Stimulated activated CD4-positive, alpha-beta T cell treated with anti-CD3 and anti-CD28 coated beads, Interleukin-4, amount 100 ng/mL, for 24 hours (primary cell): ENCODE results near the gene MST1.
"Not testable (repeated sequence)": the region's sequence is repeated elsewhere in the genome, so short reads cannot be mapped to it uniquely, and the experiment has no call there.

Experiments used
- DNase-seq: peaks from one replicate; pipeline ENCODE4 v3.0.0-alpha.2; 2020

The MST1 gene

DNA sequence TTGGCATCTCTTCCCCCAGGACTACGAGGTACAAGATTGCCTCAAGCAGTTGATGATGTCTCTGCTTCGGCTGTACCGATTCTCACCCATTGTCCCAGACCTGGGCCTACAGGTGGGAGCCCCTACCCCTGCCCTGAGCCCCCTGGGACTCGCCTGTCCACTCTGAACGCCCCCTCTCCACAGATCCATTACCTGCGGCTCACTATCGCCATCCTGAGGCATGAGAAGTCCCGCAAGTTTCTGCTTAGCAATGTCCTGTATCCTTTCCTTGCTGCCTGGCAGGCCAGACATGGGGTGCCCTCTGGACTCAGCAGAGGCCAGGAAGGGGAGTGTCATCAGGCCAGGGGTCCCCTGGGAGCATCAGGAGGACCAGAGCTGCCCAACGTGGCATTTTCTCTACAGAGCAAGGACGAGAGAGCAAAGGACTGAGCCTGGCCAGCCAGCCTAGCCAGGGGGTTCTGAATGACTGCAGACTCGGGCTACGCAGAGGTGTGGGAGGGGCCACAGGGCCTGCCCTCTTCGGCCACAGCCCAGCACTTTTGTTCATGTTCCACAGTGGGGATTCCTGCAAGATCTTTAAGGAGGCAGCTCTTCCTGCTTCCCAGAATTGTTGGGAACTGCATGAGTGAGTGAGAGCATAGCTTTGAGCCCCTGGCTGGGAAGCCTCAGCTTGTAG, 11.3 kb upstream of the MST1 start:
- no peak for DNase-seq

DNA sequence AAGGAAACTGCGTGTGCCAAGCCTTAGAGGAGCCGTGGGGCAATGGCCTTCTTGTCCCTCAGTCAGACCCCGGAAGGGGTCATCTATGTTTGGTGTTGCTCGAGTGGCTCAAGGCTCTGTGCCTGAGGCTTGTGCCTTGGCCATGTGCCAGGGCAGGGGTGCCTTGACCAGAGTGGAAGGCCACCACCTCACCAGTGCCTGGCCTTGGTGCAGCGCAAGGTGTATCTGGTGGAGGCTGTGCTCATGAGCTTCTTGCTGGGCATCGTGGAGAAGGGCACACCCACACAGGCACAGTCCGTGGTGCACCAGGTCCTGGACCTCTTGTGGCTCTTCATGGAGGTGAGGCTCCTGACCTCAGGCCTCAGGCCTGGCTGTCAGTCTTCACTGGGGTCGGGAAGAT, 10.7 kb upstream of the MST1 start:
- DNase-seq, result no peak

DNA sequence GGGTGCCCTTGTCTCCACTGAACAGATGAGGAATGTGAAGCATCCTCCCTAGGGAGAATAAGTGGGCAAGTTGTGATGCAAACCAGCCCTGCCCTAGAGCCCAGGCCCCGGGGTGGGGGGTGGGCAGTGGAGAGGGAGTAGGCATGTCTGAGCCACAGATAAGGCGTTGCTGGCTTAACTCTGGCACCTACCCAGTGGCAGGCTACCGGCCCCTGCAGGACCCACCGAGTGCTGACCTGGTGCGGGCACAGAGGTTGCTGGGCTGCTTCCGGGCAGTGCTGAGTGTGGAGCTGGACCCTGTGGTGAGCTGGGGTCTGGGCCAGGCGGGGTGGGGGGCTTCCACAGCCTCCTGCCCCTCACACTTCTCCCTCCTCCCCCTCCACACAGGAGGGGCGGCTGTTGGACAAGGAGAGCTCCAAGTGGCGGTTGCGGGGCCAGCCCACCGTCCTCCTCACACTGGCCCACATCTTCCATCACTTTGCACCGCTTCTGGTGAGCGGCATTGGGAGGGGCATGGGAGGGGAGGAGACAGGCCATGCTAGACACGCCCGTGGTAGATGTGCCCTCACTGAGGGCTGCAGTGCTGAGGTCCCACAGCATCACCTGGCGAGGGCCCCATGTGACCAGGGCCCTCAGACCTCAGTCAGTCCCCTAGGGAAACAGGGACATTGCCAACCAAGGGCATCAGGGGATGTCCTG, 10.2 kb upstream of the MST1 start:
- no peak for DNase-seq

DNA sequence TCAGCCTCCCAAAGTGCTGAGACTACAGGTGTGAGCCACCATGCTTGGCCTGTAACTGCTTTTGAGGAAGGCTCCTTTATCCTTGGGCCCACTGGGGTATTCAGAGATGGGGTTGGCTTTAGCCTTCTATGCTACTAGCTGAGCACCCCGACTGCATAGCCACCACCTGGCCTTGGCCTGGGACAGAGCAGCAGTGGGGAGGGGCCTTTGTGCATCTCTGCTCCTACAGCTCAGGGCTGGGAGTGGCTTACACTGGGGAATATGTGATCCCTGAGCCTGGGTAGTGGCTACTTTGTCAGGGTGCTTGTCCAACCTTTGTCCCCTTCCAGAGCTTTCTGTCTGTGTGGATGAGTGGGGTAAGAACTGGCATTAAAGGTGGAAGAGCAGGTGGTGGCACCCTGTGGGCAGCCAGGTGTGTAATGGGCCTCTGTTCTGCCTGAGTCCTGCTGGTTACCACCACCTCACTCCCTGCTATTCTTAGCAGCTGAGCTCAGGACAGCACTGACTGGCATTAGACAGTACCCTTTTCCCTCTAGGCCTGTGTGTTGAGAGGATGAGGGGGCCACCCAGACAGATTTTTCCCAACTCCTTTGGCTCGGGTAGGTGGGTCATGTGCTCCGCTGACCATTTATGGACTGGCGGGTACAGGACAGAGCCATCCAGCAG, 6.2 kb upstream of the MST1 start:
- not testable (repeated sequence) for DNase-seq

DNA sequence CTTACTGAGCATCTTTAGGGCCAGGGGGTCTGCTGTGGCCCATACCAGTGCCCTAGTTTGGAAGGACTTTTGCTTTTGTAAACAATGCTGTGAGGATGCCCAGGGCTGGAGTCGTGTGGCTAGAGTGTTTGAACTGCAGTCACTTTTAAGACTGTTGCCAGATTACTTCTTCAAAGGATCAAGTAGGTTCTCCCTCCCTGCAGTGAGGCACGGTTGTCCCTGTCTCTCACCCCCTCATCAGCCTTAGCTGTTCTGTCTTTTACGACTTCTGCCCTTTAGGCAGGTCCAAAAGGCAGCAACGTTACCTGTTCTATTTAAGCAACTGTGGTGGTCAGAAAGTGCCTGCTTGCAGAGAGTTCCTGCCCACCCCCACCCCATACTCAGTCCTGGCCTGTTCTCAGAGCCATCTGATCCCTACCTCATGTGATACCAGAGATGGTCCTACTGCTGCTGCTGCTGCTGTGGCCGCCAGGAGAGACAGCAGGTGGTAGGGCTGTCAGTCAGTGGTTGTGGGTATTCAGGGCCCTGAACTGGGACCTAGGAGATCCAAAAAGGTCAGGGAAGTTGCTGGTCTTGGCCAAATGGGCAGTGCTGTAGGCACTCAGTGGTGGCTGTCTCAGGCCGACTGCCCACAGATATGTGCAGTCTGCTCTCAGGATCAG, 5.3 kb upstream of the MST1 start:
- not testable (repeated sequence) for DNase-seq

DNA sequence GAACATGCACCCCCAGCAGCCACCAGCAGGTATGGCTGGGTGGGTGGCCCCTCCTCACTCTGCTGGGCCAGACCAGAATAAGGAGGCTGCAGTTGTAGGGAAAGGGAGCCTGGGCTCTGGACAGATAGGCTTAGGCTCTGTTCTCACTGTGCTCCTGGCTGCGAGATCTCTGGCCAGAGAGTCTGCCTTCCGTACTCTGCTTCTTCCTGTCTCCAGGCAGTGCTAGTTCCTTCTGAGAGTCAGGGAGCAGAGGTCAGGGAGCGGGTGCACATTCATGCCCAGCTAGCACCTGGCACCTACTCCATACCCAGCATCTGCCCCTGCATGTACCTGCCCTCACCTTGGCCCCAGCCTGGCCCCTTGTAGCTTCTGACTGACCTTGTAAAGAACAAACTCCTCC, 2.2 kb upstream of the MST1 start:
- DNase-seq, result not testable (repeated sequence)

DNA sequence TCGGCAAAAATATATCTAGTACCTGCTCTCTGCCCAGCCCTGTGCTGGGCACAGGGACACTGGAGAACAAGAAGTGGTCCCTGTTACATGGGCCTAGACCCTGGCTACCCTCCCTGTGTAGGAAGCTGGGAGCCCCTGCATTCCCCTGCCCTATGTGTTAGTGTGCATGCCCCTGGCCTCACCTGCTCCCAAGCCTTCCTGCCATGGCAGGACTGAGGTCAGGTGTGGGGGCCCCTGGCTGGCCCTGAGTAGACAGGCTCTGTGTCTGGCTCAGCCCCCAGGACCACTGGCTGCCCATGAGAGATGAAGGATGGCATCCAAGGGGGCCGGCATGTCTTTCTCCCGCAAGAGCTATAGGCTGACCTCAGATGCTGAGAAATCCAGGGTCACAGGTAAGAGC, 1.6 kb upstream of the MST1 start:
- DNase-seq, result not testable (repeated sequence)

DNA sequence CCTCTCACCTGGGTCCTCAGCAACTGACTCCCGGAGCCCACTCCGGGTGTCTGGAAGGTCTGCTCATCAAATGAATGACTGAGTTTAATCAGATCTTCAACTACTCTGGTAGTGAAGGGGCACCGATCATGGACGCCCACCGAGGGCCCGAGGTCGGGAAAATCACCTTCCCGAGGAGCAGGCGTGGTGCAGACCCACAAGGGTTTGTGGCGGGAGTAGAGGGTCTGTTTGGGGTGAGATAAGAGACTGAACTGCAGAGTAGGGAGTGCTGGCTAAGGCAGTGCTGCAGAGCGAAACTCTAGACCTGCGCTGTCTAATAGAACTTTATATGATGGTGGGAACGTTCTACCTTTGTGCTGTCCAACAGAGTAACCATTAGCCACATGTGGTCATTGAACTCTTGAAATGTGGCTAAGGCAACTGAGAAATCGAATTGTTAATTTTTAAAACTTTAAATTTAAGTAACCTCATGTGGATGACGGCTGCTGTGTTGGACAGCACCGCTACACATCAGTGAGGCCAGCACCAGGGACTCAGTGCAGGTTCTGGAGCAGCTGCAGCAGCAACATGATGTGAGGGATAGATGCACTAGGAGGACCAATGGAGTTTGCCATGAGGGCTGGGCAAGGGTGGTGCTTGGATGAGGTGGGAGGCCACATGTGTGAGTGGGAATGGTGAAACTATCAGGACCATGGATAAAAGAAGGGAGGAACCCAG, 792 bp upstream of the MST1 start:
- not testable (repeated sequence) for DNase-seq

DNA sequence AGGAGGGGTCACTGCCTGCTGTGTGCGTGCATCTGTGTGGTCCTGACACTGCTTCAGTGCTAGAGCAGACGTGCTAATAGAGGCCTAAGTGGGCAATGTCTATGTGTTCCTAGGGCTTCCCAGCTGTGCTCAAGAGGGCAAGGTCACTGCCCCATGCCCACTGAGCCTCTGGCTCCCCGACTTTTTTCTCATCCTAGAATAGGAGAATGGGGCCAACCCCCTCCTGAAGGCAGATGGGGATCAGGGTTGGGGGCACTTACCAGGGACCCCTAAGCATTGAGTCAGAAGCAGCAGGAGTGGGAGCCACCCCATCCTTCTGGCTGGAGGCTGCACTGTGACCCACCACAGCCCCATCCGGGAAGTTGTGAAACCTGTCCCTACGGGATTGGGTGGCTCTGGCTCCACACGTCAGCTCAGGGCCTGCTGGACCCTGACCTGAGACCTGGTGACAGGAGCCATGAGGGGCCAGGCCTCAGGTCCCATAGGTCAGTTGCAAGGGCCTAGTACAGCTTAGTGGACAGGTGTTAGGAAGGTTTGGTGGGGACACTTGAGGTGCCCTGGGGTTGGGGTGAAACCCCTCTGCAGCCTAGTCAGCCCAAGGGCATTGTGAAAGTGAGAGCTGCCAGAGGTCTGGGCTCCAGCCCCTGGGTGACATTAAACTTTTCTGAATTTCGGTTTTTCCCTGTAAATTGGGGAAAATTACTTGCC, 782 bp downstream of the MST1 start:
- not testable (repeated sequence) for DNase-seq

DNA sequence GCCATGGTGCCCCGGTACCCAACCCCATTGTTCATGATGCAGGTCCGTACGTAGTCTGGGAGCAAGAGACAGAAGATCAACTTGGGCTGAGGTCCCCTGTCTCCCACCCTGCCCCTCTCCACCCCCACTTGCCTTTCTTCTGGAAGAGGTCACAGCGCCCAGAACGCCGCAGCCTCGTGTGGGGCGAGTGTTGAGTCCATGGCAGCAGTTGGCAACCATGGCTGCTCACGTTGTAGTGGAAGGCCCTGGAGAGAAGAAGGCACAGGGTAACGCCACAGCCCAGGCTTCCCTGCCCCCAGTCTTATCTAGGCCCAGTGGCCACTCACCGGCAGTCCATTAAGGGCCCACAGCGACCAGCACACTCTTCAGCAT, 1.9 kb downstream of the MST1 start:
- DNase-seq, result not testable (repeated sequence)

DNA sequence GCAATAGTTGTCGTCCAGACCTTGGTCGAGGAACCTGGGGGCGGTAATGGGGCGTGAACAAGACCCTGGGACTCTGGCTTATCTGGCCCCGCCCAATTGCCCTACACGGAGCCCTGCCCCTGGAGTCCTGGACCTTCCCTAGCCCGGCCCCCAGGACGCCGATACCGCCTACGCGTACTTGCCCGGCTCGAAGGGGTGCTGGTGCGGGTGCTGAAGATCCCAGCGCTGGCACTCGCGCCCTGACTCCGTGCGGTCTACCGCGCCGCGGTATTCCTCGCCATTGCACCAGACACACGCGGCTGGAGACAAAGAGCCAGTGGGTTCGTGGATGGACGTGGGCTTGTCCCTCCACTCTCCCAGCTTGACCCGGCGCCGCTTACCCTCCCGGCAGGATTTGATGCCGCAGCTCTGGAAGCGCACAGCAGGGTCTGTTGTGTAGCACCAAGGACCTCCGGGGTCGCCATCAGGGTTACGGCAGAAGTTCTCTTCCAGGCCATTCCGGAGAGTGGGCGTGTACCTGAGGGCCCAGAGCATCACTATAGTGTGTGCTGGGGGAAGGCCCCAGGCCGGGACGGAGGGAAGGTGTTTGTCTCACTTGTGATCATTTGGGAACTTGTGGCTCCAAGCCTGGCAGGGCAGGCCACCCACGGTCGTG, 2.4 kb downstream of the MST1 start:
- DNase-seq, result peak; percentile 41

DNA sequence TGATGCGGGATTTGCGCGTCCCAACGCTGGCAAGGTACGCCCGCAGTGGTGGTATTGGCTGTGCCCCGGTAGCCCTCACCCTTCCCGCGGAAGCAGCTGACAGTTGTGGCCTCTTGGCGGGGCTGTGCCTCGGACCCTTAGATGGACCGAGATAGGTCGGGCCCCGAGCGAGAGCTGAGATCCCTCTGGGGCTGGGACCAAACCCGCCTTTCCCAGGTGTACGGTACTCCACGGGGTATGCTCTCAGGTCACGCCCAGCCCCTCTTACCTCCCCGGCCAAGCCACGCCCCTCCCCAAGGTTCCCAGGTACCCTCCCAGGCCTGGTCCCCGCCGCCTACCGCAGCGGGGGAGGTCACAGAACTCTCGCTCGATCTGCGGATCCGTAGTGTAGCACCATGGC, 2.9 kb downstream of the MST1 start:
- peak; percentile 28 for DNase-seq

DNA sequence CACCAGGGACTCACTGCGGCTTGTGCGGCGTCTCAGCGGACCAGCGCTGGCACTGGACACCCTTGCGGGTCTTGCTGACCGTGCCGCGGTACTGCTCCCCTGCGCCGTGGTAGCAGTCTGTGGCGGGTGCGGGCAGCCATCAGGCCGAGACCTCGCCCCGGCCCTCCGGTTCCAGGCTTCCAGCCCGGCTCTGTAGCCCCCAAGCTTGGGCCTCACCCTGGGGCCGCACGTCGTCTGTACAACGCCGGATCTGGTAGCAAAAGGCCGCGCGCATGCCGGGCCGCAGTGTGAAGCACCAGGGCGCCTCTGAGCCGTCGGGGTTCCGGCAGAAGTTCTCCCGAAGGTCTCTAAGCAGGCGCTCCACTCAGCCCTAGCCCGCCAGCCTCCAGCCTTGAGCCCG, 3.4 kb downstream of the MST1 start:
- not testable (repeated sequence) for DNase-seq

DNA sequence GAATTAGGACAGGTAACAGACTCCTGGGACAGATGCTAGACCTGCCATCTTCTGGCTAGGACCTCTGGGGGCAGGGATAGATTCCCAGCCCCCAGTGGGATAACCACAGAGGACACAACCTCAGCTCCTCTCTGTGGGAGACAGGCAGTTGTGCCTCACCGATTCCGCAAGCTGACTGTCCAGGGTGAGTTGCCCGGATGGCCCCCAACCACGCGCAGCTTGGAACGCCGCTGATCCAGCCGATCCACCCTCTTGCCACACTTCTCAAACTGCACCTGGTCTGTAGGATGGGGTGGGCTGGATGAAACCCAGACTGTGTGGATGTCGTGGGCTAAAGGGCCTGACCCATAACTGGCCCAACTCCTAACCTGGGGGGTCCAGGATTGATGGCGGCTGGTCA, 4.2 kb downstream of the MST1 start:
- not testable (repeated sequence) for DNase-seq

DNA sequence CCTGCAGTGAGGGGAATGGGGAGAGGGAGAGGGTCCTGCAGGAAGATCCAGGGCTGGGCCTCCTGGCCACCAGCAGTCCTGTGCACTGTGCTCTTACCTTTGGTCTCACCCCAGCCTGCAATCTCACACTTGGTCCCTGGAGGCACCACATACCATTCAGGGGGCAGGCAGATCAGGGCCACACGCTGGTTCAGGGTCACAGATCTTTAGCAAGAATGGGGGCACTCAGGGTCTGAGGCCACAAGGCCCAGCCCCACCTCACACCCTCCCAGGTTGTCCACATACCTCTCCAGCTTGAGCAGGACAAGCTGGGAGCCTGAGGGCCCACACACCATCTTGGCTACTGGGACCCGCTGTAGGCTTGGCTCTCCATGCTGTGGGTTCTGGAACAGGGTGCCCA, 4.8 kb downstream of the MST1 start:
- DNase-seq, result not testable (repeated sequence)

DNA sequence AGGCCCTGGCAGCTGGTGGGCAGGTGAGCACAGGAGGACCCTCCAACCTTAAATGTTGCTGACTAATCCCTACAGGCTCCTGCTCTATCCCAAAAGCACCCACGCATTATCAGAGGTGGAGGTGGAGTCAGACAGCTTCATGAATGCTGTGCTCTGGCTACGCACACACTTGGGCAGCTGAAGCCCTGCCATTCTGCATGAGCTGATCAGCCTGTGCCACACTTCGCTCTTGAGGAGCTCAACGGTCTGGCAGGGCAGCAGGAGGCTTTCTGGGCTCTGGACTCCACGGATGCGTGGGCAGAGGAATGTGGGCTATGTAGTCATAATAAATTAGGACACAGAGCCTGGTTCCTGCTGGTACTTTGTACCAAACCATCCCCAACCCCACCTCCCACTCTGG, 6.1 kb downstream of the MST1 start:
- DNase-seq, result no peak

DNA sequence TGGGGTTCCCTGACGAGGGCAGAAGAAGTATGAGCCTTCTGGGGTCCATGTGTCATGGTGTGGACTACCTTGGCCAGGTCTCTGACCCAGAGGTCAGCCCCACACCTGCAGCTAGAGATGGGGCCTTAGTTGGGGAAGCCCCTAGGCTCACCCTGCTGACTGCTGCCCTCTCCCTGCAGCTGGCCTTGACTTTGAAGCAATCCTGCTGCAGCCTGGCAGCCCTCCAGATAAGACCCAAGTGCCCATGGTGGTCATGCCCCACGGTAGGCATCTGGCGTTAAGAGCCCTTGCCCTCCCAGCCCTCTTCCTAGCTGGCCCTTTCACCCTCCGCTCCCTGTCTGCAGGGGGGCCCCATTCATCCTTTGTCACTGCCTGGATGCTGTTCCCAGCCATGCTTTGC, 7.7 kb downstream of the MST1 start:
- no peak for DNase-seq

DNA sequence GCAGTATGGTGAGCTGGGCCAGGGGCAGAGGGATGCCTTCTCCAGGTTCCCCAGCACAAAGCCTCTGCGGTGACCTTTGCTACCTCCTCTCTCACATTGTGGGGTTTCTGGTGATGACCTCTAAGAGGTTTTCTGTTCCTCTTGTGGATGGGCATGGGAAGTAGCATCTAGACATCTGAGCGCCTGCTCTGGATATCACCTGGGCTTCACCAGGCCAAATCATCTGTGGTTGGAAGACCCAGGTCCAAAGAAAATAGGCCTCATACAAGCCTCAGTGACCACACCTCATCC, 8.1 kb downstream of the MST1 start:
- DNase-seq, result no peak

DNA sequence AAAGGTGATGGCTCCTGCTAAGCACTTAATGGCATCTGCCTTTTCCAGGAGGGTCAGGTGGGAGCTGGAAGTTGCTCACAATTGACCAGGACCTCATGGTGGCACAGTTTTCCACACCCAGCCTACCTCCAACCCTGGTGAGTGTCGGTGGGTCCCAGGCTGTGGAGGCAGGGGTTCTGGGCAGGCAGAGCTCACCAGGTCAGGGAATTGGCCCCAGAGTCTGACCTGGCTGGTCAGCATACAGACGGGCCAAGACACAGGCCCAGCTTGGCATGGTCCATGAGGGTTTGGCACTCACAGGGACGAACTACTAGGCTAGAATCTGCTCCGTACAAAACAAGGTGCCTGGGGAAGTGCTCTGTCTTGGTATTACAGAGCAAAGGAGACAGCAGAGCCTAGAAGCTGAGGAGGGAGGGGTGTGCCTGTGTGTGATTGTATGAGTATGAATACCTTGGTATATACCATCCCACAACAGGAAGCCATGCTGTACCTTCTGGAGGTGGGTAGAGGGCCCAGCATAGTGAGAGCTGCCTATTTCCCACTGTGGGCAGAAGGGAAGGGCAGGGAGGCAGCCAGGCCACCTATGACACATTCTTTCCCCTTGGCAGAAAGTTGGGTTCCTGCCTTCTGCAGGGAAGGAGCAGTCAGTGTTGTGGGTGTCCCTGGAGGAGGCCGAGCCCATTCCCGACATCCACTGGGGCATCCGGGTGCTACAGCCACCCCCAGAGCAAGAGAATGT, 8.6 kb downstream of the MST1 start:
- DNase-seq, result no peak

DNA sequence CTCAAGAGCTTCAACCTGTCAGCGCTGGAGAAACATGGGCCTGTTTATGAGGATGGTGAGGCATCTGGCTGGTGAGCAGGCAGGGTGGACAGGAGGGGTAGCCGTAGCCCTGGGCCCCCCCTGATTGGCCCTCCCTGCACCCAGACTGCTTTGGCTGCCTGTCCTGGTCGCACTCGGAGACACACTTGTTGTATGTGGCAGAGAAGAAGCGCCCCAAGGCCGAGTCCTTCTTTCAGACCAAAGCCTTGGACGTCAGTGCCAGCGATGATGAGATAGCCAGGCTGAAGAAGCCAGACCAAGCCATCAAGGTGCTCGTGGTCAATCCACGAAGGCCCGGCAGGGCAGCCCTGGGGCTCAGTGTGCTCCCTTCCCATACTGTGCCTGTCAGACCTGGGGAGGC, 13.4 kb downstream of the MST1 start:
- DNase-seq, result no peak

DNA sequence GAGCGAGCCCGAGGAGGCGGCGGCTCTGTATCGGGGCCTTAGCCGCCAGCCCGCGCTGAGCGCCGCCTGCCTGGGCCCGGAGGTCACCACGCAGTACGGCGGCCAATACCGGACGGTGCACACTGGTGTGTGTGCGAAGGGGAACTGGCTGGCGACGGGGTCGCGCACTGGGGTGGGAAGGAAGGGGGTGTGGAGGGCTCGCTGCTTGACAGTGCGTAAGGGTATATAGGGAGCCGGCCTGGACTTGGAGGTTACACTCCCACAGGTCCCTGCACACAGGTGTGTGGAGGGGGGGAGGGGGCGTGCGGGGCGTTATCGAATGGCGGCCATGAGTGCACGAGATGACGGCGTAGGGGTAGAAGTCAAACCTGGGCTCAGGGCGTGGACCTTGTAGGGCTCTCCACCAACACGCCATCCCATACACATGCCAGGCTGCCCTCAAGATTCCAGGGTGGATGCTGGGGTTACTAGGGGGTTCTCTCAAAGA, 14.7 kb downstream of the MST1 start:
- DNase-seq, result peak; percentile 23
